Inflammatory macrophage (primary cell): Measurements from ENCODE around the gene CACNA1C.

Source experiments
- DNase-seq, 2 donors: peaks; one replicate each; pipeline ENCODE4 v3.0.0-alpha.2; 2020 to 2022

The CACNA1C gene

GRCh38 chr12:2208837-2209635, 156.2 kb downstream of the CACNA1C start:
- DNase-seq, result no peak

GRCh38 chr12:2211119-2211518, 158.3 kb downstream of the CACNA1C start:
- DNase-seq, result no peak

- DNase-seq, result no peak
Measured at GRCh38 chr12:2212537-2212936, 159.8 kb downstream of the CACNA1C start.

- no peak for DNase-seq
Measured at GRCh38 chr12:2212971-2213869, 160.4 kb downstream of the CACNA1C start.

- DNase-seq, result no peak
Measured at GRCh38 chr12:2214411-2214810, 161.6 kb downstream of the CACNA1C start.

- DNase-seq, result no peak
Measured at GRCh38 chr12:2215709-2216560, 163.1 kb downstream of the CACNA1C start.

GRCh38 chr12:2218706-2219105, 165.9 kb downstream of the CACNA1C start:
- DNase-seq, result no peak

GRCh38 chr12:2221030-2221621, 168.3 kb downstream of the CACNA1C start:
- no peak for DNase-seq

GRCh38 chr12:2222691-2223090, 169.9 kb downstream of the CACNA1C start:
- no peak for DNase-seq

GRCh38 chr12:2224961-2225360, 172.2 kb downstream of the CACNA1C start:
- DNase-seq, result no peak

- no peak for DNase-seq
Measured at GRCh38 chr12:2225696-2226095, 172.9 kb downstream of the CACNA1C start.

- no peak for DNase-seq
Measured at GRCh38 chr12:2226641-2227040, 173.9 kb downstream of the CACNA1C start.

GRCh38 chr12:2227360-2227759, 174.6 kb downstream of the CACNA1C start:
- no peak for DNase-seq

GRCh38 chr12:2228535-2228934, 175.7 kb downstream of the CACNA1C start:
- no peak for DNase-seq

- no peak for DNase-seq
Measured at GRCh38 chr12:2229661-2230539, 177.1 kb downstream of the CACNA1C start.

- no peak for DNase-seq
Measured at GRCh38 chr12:2231011-2231595, 178.3 kb downstream of the CACNA1C start.

GRCh38 chr12:2231956-2232355, 179.2 kb downstream of the CACNA1C start:
- no peak for DNase-seq

- DNase-seq, result no peak
Measured at GRCh38 chr12:2233034-2233433, 180.2 kb downstream of the CACNA1C start.

- DNase-seq, result no peak
Measured at GRCh38 chr12:2234091-2234490, 181.3 kb downstream of the CACNA1C start.

GRCh38 chr12:2234646-2235350, 182.0 kb downstream of the CACNA1C start:
- no peak for DNase-seq
